ENCODE results near the gene AHRR.

The AHRR gene

GRCh38 chr5:320524-321229, 837 bp upstream of the AHRR start:
- no peak for DNase-seq (ENCODE audit: low read depth in 2 of 2)

GRCh38 chr5:321726-322251, 275 bp downstream of the AHRR start:
- no peak for DNase-seq (ENCODE audit: low read depth in 2 of 2)

- no peak for DNase-seq (ENCODE audit: low read depth in 2 of 2)
Measured at GRCh38 chr5:322281-322941, 897 bp downstream of the AHRR start.

GRCh38 chr5:322942-323879, 1.7 kb downstream of the AHRR start:
- no peak for DNase-seq (ENCODE audit: low read depth in 2 of 2)

GRCh38 chr5:324736-325612, 3.5 kb downstream of the AHRR start:
- no peak for DNase-seq (ENCODE audit: low read depth in 2 of 2)

GRCh38 chr5:326109-326508, 4.6 kb downstream of the AHRR start:
- DNase-seq (ENCODE audit: low read depth in 2 of 2), result no peak

GRCh38 chr5:329121-329735, 7.7 kb downstream of the AHRR start:
- DNase-seq (ENCODE audit: low read depth in 2 of 2), result no peak

GRCh38 chr5:329768-330167, 8.3 kb downstream of the AHRR start:
- DNase-seq (ENCODE audit: low read depth in 2 of 2), result no peak

GRCh38 chr5:332843-333242, 11.3 kb downstream of the AHRR start:
- DNase-seq (ENCODE audit: low read depth in 2 of 2), result no peak

GRCh38 chr5:333945-334344, 12.4 kb downstream of the AHRR start:
- no peak for DNase-seq (ENCODE audit: low read depth in 2 of 2)

- DNase-seq (ENCODE audit: low read depth in 2 of 2), result no peak
Measured at GRCh38 chr5:334903-335739, 13.6 kb downstream of the AHRR start.

- DNase-seq (ENCODE audit: low read depth in 2 of 2), result no peak
Measured at GRCh38 chr5:335740-336038, 14.2 kb downstream of the AHRR start.

- DNase-seq (ENCODE audit: low read depth in 2 of 2), result no peak
Measured at GRCh38 chr5:337563-338130, 16.1 kb downstream of the AHRR start.

GRCh38 chr5:342501-343460, 21.3 kb downstream of the AHRR start:
- DNase-seq (ENCODE audit: low read depth in 2 of 2), result no peak

- DNase-seq (ENCODE audit: low read depth in 2 of 2), result no peak
Measured at GRCh38 chr5:343461-344401, 22.2 kb downstream of the AHRR start.

GRCh38 chr5:344668-345067, 23.2 kb downstream of the AHRR start:
- no peak for DNase-seq (ENCODE audit: low read depth in 2 of 2)

GRCh38 chr5:345404-346195, 24.1 kb downstream of the AHRR start:
- DNase-seq (ENCODE audit: low read depth in 2 of 2), result no peak
